Left colon (tissue), 2 donors: ENCODE measurements around the gene SSR4. TPM values are rescaled to one million over a fixed set of nuclear protein-coding genes. Genes with fewer than 3 reads are reported as not detected.
"Not testable (repeated sequence)": the region's sequence is repeated elsewhere in the genome, so short reads cannot be mapped to it uniquely, and the experiment has no call there.

Source experiments
- ATAC-seq: fragments of 200-7000 bp; cut with Tn5 transposase; one replicate; pipeline ENCODE4 v1.9.1; 2020; ENCODE audit warnings: mild to moderate bottlenecking, moderate library complexity
- DNase-seq, 2 donors: peaks; one replicate each; pipeline ENCODE4 v3.0.0-alpha.2; 2020
- intact Hi-C, 2 donors: fragments of 100-400 bp; cut with DNase I in 1 of 2; cut with micrococcal nuclease in 1 of 2; formaldehyde crosslinking; loops; one replicate each; pipeline versions ENCODE4 v1.11.2 to v1.14.0; 2022; cut with DNase I, micrococcal nuclease
- long read RNA-seq: library from polyadenylated mRNA; unstranded; transcript quantifications from one replicate; pipeline ENCODE4 v2.0.0, GENCODE V29; 2021
- total RNA-seq, 2 donors: library from RNA; stranded (reverse); fragmentation: NEBNext Ultra II Directional; extraction: Animal tissue kit (Norgen Biotek cat#: 25700); gene quantifications; one replicate each; pipeline ENCODE4 v1.2.1, GENCODE V29; 2021
- donor health status: DM: no; HTN: no; CAD: no.
- donor health status: DM: yes; HTN: yes; CAD: no.

The SSR4 gene
- 100 to 1,000 TPM; 216 to 237 TPM for total RNA-seq
- long read RNA-seq, transcript SSR4-203 (6 exons, 643 nt): major isoform, 80 of 84 reads
- long read RNA-seq, partial matches to known transcripts: 1 of 84 reads
- long read RNA-seq, other reads (novel, unspliced or antisense): 1 of 84 reads

- peak; percentile 93 for ATAC-seq
- intact Hi-C loops: no loop called here
- peak; percentile 93 for DNase-seq
Observed at GRCh38 chrX:153794018-153794896, at the start of gene SSR4, which contains the start of gene IDH3G. TSS of gene SSR4 (plus strand) at chrX:153794668. CDS start at chrX:153794688, 20 bp downstream. TSS of gene IDH3G (minus strand) at chrX:153794375. CDS start at chrX:153794326, 49 bp downstream.

DNA sequence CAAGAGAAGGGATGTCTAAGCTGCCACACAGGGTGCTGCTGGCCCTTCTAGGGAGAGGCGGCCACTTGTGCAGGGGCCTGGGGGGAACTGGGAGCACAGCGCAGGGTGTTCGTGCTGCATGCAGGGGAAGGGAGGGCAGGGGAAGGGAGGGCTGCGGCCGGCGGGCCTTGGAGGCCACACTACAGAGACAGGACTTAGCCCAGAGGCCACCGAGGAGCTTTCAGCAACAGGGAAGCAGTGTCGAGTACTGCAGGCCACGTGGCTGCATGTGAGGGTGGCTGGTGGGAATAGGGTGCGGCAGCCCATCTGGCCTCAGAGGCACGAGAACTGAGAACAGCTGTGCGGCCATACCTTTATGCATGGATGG is 49.4 kb upstream of the SSR4 start:
- DNase-seq, intact Hi-C loops: not testable (repeated sequence)

GRCh38 chrX:153746359-153746758 is 48.1 kb upstream of the SSR4 start:
- intact Hi-C loops: no loop called here
- ATAC-seq (no peak), DNase-seq (no peak)

More for the DNA sequence above, 49.4 kb upstream of the SSR4 start:
- ATAC-seq: not testable (repeated sequence)

DNA sequence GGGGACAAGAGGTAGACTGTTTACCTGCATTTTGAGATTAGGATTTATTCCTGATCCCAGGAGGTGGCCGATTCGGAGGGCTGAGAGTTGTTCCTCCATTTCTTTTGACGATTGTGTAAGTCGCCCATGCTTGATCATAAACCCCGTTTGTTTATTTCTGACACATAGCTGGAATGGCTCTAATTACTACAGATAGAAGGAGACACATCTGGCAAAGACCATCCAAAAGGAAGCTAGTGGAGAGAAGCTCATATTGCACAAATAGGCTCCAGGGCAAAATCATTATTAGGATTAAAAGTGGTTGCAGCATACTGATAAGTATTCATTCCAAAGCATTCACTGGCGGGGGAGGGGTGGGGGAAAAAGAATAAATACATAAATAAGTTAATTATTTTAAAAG is 47.5 kb upstream of the SSR4 start:
- ATAC-seq, DNase-seq, intact Hi-C loops: not testable (repeated sequence)

GRCh38 chrX:153749017-153749416 is 45.5 kb upstream of the SSR4 start:
- ATAC-seq, DNase-seq, intact Hi-C loops: not testable (repeated sequence)

DNA sequence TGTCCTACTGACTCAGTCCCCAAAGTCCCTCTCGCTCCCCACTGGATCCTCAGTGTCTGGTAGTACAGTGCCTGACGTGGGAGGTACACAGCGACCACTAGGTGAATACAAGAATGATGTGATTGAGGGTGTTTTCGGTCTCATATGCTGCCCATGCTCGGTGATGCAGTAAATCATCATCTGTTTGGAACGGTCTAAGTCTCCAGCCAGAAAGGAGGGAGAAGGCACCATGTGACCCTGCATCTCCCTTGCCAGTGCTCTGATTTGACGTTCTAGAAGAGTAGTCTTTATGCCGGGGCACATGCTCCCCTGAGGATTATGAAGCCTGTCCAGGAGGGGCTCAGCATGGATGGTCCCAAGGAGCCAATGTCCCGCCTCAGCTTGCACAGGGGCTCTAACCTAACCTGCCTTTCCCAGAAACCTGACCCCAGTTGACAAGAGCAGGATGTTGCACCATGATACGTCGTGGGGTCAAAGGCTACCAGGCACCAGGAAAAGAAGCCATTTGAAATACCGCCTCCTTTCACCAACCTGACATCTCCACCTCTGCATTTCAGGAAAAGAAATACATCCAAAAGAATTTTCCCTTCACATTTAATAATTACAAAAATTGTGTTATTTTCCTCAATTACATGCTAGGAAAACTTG is 44.2 kb upstream of the SSR4 start:
- ATAC-seq (no peak), DNase-seq (no peak)
- intact Hi-C loops: no loop called here

- intact Hi-C loops: no loop called here
Observed at GRCh38 chrX:153755136-153755535, 39.3 kb upstream of the SSR4 start.

GRCh38 chrX:153761863-153762262 is 32.6 kb upstream of the SSR4 start:
- intact Hi-C loops: loop anchor here in 1 of 2 donors (5.0 kb wide), 1 partner anchor 190 kb away; no protein-coding TSS in a partner anchor
- ATAC-seq (no peak), DNase-seq (peak in 1 of 2 donors; percentile 13)

More at GRCh38 chrX:153755136-153755535, 39.3 kb upstream of the SSR4 start:
- no peak for ATAC-seq
- DNase-seq: no peak

DNA sequence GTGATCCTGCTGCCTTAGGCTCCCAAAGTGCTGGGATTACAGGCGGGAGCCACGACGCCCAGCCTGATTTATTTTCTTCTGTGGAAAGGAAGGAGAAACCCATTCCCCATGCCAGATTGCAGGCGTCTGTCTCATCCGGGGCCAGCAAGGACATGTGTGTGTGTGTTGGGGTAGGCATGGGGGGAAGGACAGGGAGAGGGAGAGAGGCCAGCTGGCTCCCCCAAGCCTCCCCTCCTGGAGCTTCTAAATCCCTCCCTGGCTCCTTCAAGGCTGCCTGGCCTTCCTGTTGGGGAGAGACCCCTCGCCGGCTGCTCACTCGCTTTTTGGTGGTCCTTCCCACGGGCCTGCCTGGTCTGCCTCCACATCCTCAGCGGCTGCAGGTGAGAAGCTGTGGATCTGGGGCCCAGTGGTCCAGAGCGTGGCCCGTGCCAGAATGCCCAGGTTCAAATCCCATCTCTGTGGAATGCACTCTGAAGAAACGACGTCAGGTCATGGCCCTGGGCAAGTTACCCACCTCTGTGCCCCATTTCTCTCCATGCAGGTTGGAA is 31.8 kb upstream of the SSR4 start:
- ATAC-seq: no peak
- intact Hi-C loops: loop anchor here in 1 of 2 donors (5.0 kb wide), 1 partner anchor 190 kb away; no protein-coding TSS in a partner anchor
- DNase-seq: peak in 1 of 2 donors; percentile 17

- peak; percentile 2 to 21 for DNase-seq
- intact Hi-C loops: loop anchor here in 1 of 2 donors (5.0 kb wide), 1 partner anchor 189 kb away; no protein-coding TSS in a partner anchor
Observed at GRCh38 chrX:153763298-153763932, 31.1 kb upstream of the SSR4 start.

DNA sequence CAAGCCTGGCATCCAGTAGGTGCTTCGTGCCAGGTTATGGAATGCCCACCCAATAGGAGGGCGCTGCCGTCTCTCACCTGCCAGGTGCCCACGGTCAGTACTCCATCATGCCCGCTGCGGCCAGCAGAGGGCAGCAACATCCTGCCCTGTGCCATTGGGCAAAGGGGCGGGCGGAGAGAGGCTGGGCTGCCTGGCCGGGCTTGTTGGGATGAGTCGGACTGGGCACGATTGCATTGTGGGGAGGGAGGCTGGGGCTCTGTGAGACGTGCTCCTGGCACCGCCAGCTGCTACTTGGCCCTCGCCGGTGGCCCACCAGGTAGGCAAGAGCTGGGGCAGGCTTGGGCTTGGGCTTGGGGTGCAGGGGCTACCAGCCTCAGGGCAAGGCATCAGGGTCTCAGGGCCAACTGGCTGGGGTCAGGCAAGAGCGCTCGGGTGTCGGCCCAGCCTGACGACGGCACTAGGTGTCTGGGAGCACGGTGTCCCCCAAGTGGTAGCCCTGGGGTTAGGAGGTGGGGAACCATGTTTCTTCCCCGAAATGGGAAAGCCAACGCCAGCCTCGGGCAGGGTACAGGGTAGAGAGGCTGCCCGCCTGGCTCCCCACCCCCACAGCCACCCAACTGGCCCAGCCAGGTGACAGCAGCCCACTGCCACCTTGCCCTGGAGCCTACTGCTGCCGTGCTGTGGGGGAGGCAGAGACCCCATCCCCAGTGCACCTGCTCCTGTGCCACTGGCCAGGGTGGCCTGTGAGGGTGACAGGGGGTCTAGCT is 30.3 kb upstream of the SSR4 start, which contains the start of gene PLXNB3:
PLXNB3 (plus strand) TSS at position 261 of the 767 bp plus-strand sequence. CDS start 1,287 bp downstream, outside the sequence.
- intact Hi-C loops: loop anchor here in 1 of 2 donors (5.0 kb wide), 1 partner anchor 188 kb away; no protein-coding TSS in a partner anchor
- peak; percentile 94 for ATAC-seq
- peak; percentile 79 to 88 for DNase-seq

More at GRCh38 chrX:153763298-153763932, 31.1 kb upstream of the SSR4 start:
- ATAC-seq: no peak

GRCh38 chrX:153764786-153765137 is 29.7 kb upstream of the SSR4 start:
- peak in 1 of 2 donors; percentile 23 for DNase-seq
- intact Hi-C loops: loop anchor here in 1 of 2 donors (5.0 kb wide), 1 partner anchor 188 kb away; no protein-coding TSS in a partner anchor

DNA sequence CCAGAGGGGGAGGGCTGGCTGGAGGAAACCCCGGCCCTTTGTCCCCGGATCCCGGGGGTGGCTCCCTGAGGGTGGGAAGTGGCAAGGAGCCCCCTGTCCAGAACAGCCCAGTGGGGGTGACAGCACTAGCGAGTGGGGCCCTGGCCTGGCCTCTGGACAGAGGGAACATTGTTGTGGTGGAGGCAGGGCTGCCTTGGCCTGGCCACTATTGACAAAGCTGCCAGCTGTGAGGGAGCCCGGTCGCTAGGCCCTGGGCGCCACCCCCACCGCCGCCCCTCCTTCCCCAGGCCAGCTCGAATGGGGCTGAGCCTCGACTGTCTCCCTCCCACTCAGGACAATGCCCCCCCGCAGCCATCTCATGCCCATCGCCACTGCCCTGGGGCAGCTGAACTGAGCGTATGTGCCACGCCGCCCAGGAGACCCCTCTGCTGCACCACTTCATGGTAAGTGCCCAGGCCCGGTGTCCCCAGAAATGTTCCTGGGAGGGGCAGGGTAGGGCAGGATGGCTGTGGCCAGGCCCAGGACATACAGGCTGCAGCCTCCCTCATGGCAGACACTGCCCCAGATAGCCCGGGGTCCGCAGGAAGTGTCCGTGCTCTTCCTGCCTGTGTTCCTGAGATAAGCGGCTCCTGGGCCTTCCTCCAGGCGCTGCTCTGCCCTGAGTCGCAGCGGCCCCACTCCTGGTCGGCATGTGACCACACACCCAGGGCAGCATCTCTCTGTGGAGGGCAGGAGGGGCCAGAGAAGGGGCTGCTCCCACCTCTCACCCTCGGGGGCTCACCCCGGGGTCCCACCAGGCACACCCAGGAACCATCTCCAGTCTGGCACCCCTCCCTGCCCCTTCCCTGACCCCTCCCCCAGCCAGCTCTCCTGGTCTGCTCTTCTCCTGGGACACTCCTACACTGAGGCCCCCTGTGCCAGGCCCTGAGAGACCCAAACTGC is 29.1 kb upstream of the SSR4 start:
- ATAC-seq: no peak
- intact Hi-C loops: no loop called here

More at GRCh38 chrX:153764786-153765137, 29.7 kb upstream of the SSR4 start:
- ATAC-seq: peak; percentile 5

GRCh38 chrX:153766098-153766817 is 28.2 kb upstream of the SSR4 start:
- no peak for ATAC-seq

More for the DNA sequence above, 29.1 kb upstream of the SSR4 start:
- peak; percentile 9 to 28 for DNase-seq

DNA sequence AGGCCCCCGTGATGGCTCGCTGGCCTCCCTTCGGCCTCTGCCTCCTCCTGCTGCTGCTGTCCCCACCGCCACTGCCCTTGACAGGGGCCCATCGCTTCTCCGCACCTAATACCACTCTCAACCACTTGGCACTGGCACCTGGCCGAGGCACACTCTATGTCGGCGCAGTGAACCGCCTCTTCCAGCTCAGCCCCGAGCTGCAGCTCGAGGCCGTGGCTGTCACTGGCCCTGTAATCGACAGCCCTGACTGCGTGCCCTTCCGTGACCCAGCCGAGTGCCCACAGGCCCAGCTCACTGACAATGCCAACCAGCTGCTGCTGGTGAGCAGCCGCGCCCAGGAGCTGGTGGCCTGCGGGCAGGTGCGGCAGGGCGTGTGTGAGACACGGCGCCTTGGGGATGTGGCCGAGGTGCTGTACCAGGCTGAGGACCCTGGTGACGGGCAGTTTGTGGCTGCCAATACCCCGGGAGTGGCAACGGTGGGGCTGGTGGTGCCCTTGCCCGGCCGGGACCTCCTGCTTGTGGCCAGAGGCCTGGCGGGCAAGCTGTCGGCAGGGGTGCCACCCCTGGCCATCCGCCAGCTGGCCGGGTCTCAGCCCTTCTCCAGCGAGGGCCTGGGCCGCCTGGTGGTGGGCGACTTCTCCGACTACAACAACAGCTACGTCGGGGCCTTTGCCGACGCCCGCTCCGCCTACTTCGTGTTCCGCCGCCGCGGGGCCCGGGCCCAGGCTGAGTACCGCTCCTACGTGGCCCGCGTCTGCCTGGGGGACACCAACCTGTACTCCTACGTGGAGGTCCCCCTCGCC is 27.4 kb upstream of the SSR4 start:
- intact Hi-C loops: no loop called here
- ATAC-seq (peak; percentile 13), DNase-seq (peak; percentile 12 to 20)

More at GRCh38 chrX:153766098-153766817, 28.2 kb upstream of the SSR4 start:
- intact Hi-C loops: no loop called here
- peak; percentile 14 to 37 for DNase-seq
